ENCODE data around the gene MYCL. TPM values are rescaled to one million over a fixed set of nuclear protein-coding genes. Genes with fewer than 3 reads are reported as not detected.

MYCL gene
- total RNA-seq (2014; rRNA removed; shearing (Covaris generic)) = 1.5 TPM in 2 replicates

- peak; percentile 89 for DNase-seq (ENCODE audit: low read depth)
Measured at GRCh38 chr1:39901714-39902459, at the start of gene MYCL. Gene MYCL, minus strand, starts transcription at chr1:39901917. Its CDS starts 483 bp downstream, at chr1:39901434.

GRCh38 chr1:39949891-39950290 lies 48.2 kb upstream of the MYCL start:
- no peak for DNase-seq (ENCODE audit: low read depth)

GRCh38 chr1:39947260-39947659 lies 45.5 kb upstream of the MYCL start:
- DNase-seq (ENCODE audit: low read depth) = no peak

GRCh38 chr1:39946216-39946615 lies 44.5 kb upstream of the MYCL start:
- DNase-seq (ENCODE audit: low read depth) = no peak

- no peak for DNase-seq (ENCODE audit: low read depth)
Measured at GRCh38 chr1:39944410-39945112, 42.8 kb upstream of the MYCL start.

GRCh38 chr1:39943471-39944290 lies 42.0 kb upstream of the MYCL start:
- DNase-seq (ENCODE audit: low read depth) = no peak

- no peak for DNase-seq (ENCODE audit: low read depth)
Measured at GRCh38 chr1:39940980-39941871, 39.5 kb upstream of the MYCL start.

- no peak for DNase-seq (ENCODE audit: low read depth)
Measured at GRCh38 chr1:39940253-39940652, 38.5 kb upstream of the MYCL start.

- no peak for DNase-seq (ENCODE audit: low read depth)
Measured at GRCh38 chr1:39938856-39939255, 37.1 kb upstream of the MYCL start.

- no peak for DNase-seq (ENCODE audit: low read depth)
Measured at GRCh38 chr1:39936724-39937491, 35.2 kb upstream of the MYCL start.

- DNase-seq (ENCODE audit: low read depth) = peak; percentile 81
Measured at GRCh38 chr1:39933956-39934941, 32.5 kb upstream of the MYCL start.

- no peak for DNase-seq (ENCODE audit: low read depth)
Measured at GRCh38 chr1:39928809-39929587, 27.3 kb upstream of the MYCL start.

GRCh38 chr1:39927538-39927937 lies 25.8 kb upstream of the MYCL start:
- no peak for DNase-seq (ENCODE audit: low read depth)

- DNase-seq (ENCODE audit: low read depth) = no peak
Measured at GRCh38 chr1:39926820-39927219, 25.1 kb upstream of the MYCL start.

GRCh38 chr1:39926343-39926793 lies 24.7 kb upstream of the MYCL start:
- DNase-seq (ENCODE audit: low read depth) = peak; percentile 60

GRCh38 chr1:39925721-39926342 lies 24.1 kb upstream of the MYCL start:
- DNase-seq (ENCODE audit: low read depth) = peak; percentile 64

- DNase-seq (ENCODE audit: low read depth) = no peak
Measured at GRCh38 chr1:39922251-39922688, 20.6 kb upstream of the MYCL start.

- peak; percentile 67 for DNase-seq (ENCODE audit: low read depth)
Measured at GRCh38 chr1:39919545-39919944, 17.8 kb upstream of the MYCL start.

Data from Daoy (cell line).